Measurements from ENCODE around the gene GPALPP1. TPM values are rescaled to one million over a fixed set of nuclear protein-coding genes. Genes with fewer than 3 reads are reported as not detected.
"Not testable (repeated sequence)": the region's sequence is repeated elsewhere in the genome, so short reads cannot be mapped to it uniquely, and the experiment has no call there.

Gene GPALPP1
- total and polyA plus RNA-seq, 2 donors (not counting 1 experiment from before 2014, with no cell fraction given) = 19.7 to 41.8 TPM

DNA sequence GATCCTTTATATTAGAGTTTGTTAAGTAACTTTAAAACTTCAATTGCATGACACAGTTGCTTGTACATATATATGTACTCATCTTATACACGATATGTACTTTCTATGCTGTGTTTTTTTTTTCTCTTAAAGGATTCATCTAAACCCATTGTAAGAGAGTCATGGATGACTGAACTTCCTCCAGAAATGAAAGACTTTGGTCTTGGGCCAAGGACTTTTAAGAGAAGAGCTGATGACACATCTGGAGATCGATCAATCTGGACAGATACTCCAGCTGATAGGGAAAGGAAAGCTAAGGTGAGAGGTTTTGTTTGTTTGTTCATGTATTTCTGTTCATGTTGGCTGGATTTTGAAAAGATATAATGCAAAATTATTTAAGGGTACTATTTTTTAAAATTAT lies 26.0 kb downstream of the GPALPP1 start:
- H4K20me1 ChIP-seq (ENCODE audit: control insufficient read depth, insufficient read depth, low read length, poor library complexity, severe bottlenecking) = no peaks in the 10 kb centered on the region
- 100% methylated on average over 1 of the region's 2 CpGs for WGBS (ENCODE audit: insufficient coverage)
- Mint-ChIP-seq H3K9me3 (ENCODE audit: insufficient read depth) (no peaks in the 10 kb centered on the region), H3K27me3 (no peaks in the 10 kb centered on the region), H3K4me3 (no peak overlapping the region), H3K27ac (no peak overlapping the region), H3K4me1 (peaks cover 1% of the 10 kb centered on the region)
- H3K4me2 ChIP-seq (replicated peaks; ENCODE audit: low read depth, low read length, poor library complexity, severe bottlenecking) = no peak overlapping the region
- H3K4me1 ChIP-seq (ENCODE audit: control insufficient read depth in 2 of 2, insufficient read depth in 2 of 2, low read length in 2 of 2) = no peaks in the 10 kb centered on the region
- intact Hi-C loops (cut with micrococcal nuclease) = no loop called here
- H3K79me2 ChIP-seq (ENCODE audit: control insufficient read depth, insufficient read depth, low read length) = no peaks in the 10 kb centered on the region
- peaks cover 0 to 1% (median 0%) of the 10 kb centered on the region in 3 donors for H3K9me3 ChIP-seq (ENCODE audit: control extremely low read depth in 1 of 3, control insufficient read depth in 2 of 3, insufficient read depth in 1 of 3, low read length in 2 of 3)
- no peaks in the 10 kb centered on the region for H3K27me3 ChIP-seq (replicated peaks in 1 of 4; ENCODE audit: control extremely low read depth in 1 of 4, control insufficient read depth in 3 of 4, insufficient read depth in 4 of 4, low read length in 3 of 4)
- ChIA-PET POLR2A (no interaction called here), CTCF (interaction anchor here (1.3 to 1.9 kb wide), 2 partner anchors 31 to 532 kb away, joined by 4 to 5 read pairs; no protein-coding TSS in a partner anchor)
- no peak overlapping the region for H3K9ac ChIP-seq (ENCODE audit: low read length)
- peaks cover 9 to 52% of the 10 kb centered on the region in 2 experiments for H3K36me3 ChIP-seq (replicated peaks in 1 of 2; ENCODE audit: control extremely low read depth in 1 of 2, control insufficient read depth in 1 of 2, extremely low read depth in 1 of 2, insufficient read depth in 2 of 2, low read length in 1 of 2)
- DNase-seq (no peak), ATAC-seq (ENCODE audit: low read depth) (no peak)
- no peak overlapping the region for H3K4me3 ChIP-seq (ENCODE audit: control extremely low read depth in 1 of 5, extremely low read depth in 1 of 5, insufficient read depth in 1 of 5, low read depth in 2 of 5, low read length in 4 of 5)
- TF ChIP-seq, protein P1, sequence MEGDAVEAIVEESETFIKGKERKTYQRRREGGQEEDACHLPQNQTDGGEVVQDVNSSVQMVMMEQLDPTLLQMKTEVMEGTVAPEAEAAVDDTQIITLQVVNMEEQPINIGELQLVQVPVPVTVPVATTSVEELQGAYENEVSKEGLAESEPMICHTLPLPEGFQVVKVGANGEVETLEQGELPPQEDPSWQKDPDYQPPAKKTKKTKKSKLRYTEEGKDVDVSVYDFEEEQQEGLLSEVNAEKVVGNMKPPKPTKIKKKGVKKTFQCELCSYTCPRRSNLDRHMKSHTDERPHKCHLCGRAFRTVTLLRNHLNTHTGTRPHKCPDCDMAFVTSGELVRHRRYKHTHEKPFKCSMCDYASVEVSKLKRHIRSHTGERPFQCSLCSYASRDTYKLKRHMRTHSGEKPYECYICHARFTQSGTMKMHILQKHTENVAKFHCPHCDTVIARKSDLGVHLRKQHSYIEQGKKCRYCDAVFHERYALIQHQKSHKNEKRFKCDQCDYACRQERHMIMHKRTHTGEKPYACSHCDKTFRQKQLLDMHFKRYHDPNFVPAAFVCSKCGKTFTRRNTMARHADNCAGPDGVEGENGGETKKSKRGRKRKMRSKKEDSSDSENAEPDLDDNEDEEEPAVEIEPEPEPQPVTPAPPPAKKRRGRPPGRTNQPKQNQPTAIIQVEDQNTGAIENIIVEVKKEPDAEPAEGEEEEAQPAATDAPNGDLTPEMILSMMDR (IDR thresholded peaks at IDR 0.05) = no peak
- TF ChIP-seq EZH2 (IDR thresholded peaks at IDR 0.05; ENCODE audit: borderline replicate concordance, insufficient read depth, low read depth, low read length, poor library complexity, severe bottlenecking) = no peak
- H2AFZ ChIP-seq (ENCODE audit: insufficient read depth, low read depth, low read length, poor library complexity, severe bottlenecking) = no peak overlapping the region
- H3K27ac ChIP-seq (ENCODE audit: low read length in 2 of 2) = no peak overlapping the region

DNA sequence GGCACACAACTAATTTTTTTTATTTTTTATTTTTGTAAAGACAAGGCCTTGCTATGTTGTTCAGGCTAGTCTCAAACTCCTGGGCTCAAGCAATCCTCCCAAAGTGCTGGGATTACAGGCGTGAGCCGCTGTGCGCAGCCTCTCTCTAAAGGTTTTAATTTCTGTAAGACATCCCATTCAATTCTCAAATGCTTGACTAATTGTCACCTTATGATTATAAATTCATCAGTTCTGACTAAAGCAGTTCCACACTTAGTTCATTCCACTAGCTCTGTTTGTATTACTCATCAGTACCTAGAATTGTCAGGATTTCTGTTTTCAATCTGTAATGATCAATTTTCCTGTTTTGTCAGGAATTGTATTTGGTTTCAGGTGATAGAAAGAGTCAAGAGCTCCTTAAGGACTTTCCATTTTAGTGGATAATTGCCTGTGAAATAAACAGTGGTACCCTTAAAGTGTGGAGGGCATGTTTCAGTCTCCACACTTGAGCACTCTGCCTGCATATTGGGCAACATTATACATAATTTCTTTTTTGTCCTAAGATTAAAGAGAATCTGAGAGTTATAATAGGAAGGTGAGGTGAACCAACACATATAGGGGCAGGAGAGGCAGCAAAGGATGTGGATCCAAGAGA lies 27.6 kb downstream of the GPALPP1 start:
- Mint-ChIP-seq H3K27me3 (no peaks in the 10 kb centered on the region), H3K4me3 (no peak overlapping the region), H3K27ac (no peak overlapping the region), H3K9me3 (ENCODE audit: insufficient read depth) (no peaks in the 10 kb centered on the region), H3K4me1 (peaks cover 1% of the 10 kb centered on the region)
- no peaks in the 10 kb centered on the region for H4K20me1 ChIP-seq (ENCODE audit: control insufficient read depth, insufficient read depth, low read length, poor library complexity, severe bottlenecking)
- peaks cover 0 to 1% (median 0%) of the 10 kb centered on the region in 3 donors for H3K9me3 ChIP-seq (ENCODE audit: control extremely low read depth in 1 of 3, control insufficient read depth in 2 of 3, insufficient read depth in 1 of 3, low read length in 2 of 3)
- ChIA-PET CTCF (interaction anchor here (0.6 kb wide), 2 partner anchors 20 to 506 kb away, joined by 3 to 4 read pairs; no protein-coding TSS in a partner anchor), POLR2A (no interaction called here)
- no peaks in the 10 kb centered on the region for H3K27me3 ChIP-seq (replicated peaks in 1 of 4; ENCODE audit: control extremely low read depth in 1 of 4, control insufficient read depth in 3 of 4, insufficient read depth in 4 of 4, low read length in 3 of 4)
- no peaks in the 10 kb centered on the region for H3K79me2 ChIP-seq (ENCODE audit: control insufficient read depth, insufficient read depth, low read length)
- no peak overlapping the region for H2AFZ ChIP-seq (ENCODE audit: insufficient read depth, low read depth, low read length, poor library complexity, severe bottlenecking)
- TF ChIP-seq EZH2 (IDR thresholded peaks at IDR 0.05; ENCODE audit: borderline replicate concordance, insufficient read depth, low read depth, low read length, poor library complexity, severe bottlenecking) = no peak
- TF ChIP-seq, protein P1 (IDR thresholded peaks at IDR 0.05) = no peak
- peaks cover 10 to 53% of the 10 kb centered on the region in 2 experiments for H3K36me3 ChIP-seq (replicated peaks in 1 of 2; ENCODE audit: control extremely low read depth in 1 of 2, control insufficient read depth in 1 of 2, extremely low read depth in 1 of 2, insufficient read depth in 2 of 2, low read length in 1 of 2)
- H3K27ac ChIP-seq (ENCODE audit: low read length in 2 of 2) = no peak overlapping the region
- DNase-seq (no peak), ATAC-seq (ENCODE audit: low read depth) (no peak)
- no peak overlapping the region for H3K4me3 ChIP-seq (ENCODE audit: control extremely low read depth in 1 of 5, extremely low read depth in 1 of 5, insufficient read depth in 1 of 5, low read depth in 2 of 5, low read length in 4 of 5)
- H3K4me1 ChIP-seq (ENCODE audit: control insufficient read depth in 2 of 2, insufficient read depth in 2 of 2, low read length in 2 of 2) = no peaks in the 10 kb centered on the region
- H3K4me2 ChIP-seq (replicated peaks; ENCODE audit: low read depth, low read length, poor library complexity, severe bottlenecking) = no peak overlapping the region
- no peak overlapping the region for H3K9ac ChIP-seq (ENCODE audit: low read length)
- WGBS (ENCODE audit: insufficient coverage) = 92% methylated on average over 2 of the region's 3 CpGs
- intact Hi-C loops (cut with micrococcal nuclease) = no loop called here

DNA sequence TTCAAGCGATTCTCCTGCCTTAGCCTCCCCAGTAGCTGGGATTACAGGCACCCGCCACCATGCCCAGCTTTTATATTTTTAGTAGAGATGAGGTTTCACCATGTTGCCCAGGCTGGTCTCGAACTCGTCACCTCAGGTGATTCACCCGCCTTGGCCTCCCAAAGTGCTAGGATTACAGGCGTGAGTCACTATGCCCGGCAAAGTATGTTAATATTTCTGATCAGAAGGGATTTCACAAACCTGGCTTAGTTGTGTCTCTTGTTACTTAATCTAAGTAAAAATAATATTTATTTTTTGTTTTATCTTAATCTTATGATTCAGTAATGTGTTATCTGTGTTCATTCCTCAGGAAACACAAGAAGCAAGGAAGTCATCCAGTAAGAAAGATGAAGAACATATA lies 30.6 kb downstream of the GPALPP1 start:
- H3K9me3 ChIP-seq (ENCODE audit: control extremely low read depth in 1 of 3, control insufficient read depth in 2 of 3, insufficient read depth in 1 of 3, low read length in 2 of 3); H3K27me3 Mint-ChIP-seq; H2AFZ ChIP-seq (ENCODE audit: insufficient read depth, low read depth, low read length, poor library complexity, severe bottlenecking); H3K79me2 ChIP-seq (ENCODE audit: control insufficient read depth, insufficient read depth, low read length); H3K27ac ChIP-seq (ENCODE audit: low read length in 2 of 2); H3K9me3 Mint-ChIP-seq (ENCODE audit: insufficient read depth); H3K4me1 Mint-ChIP-seq; H3K4me2 ChIP-seq (replicated peaks; ENCODE audit: low read depth, low read length, poor library complexity, severe bottlenecking); H3K4me3 ChIP-seq (ENCODE audit: control extremely low read depth in 1 of 5, extremely low read depth in 1 of 5, insufficient read depth in 1 of 5, low read depth in 2 of 5, low read length in 4 of 5); H3K27ac Mint-ChIP-seq; H3K27me3 ChIP-seq (replicated peaks in 1 of 4; ENCODE audit: control extremely low read depth in 1 of 4, control insufficient read depth in 3 of 4, insufficient read depth in 4 of 4, low read length in 3 of 4); H4K20me1 ChIP-seq (ENCODE audit: control insufficient read depth, insufficient read depth, low read length, poor library complexity, severe bottlenecking); DNase-seq; ATAC-seq (ENCODE audit: low read depth); H3K4me1 ChIP-seq (ENCODE audit: control insufficient read depth in 2 of 2, insufficient read depth in 2 of 2, low read length in 2 of 2); H3K9ac ChIP-seq (ENCODE audit: low read length); intact Hi-C loops (cut with micrococcal nuclease); CTCF ChIA-PET; H3K4me3 Mint-ChIP-seq: not testable (repeated sequence)
- POLR2A ChIA-PET = interaction anchor here (0.7 kb wide), 1 partner anchor 35 kb away, joined by 3 read pairs; no protein-coding TSS in a partner anchor
- 100% methylated on average over 3 of the region's 7 CpGs for WGBS (ENCODE audit: insufficient coverage)
- peaks cover 14 to 48% of the 10 kb centered on the region in 2 experiments for H3K36me3 ChIP-seq (replicated peaks in 1 of 2; ENCODE audit: control extremely low read depth in 1 of 2, control insufficient read depth in 1 of 2, extremely low read depth in 1 of 2, insufficient read depth in 2 of 2, low read length in 1 of 2)

All from B cell (primary cell).